Smooth muscle cell (in vitro differentiated cells): ENCODE measurements around the gene KL. TPM values are rescaled to one million over a fixed set of nuclear protein-coding genes. Genes with fewer than 3 reads are reported as not detected.

ENCODE experiments used
- DNase-seq: peaks from one replicate; lab custom pipeline; 2025; ENCODE audit not compliant: unreplicated experiment; lab: John Stamatoyannopoulos, UW
- H2AFZ ChIP-seq: fragments of 200-600 bp; sonication (generic); 2 replicates; pipeline ENCODE4 v1.6.0; 2016; ENCODE audit warnings: antibody characterized with exemption, low read depth, mild to moderate bottlenecking
- H3F3A ChIP-seq: fragments of 200-600 bp; sonication (generic); 2 replicates; pipeline ENCODE4 v1.6.0; 2017; ENCODE audit warnings: antibody characterized with exemption, low read depth
- H3K27ac ChIP-seq: fragments of 200-600 bp; sonication (generic); 2 replicates; pipeline ENCODE4 v1.5.1; 2016; ENCODE audit warnings: low read depth, mild to moderate bottlenecking
- H3K27me3 ChIP-seq: fragments of 200-600 bp; sonication (generic); 2 replicates; pipeline ENCODE4 v1.6.1; 2016; ENCODE audit warnings: low read depth, mild to moderate bottlenecking
- H3K36me3 ChIP-seq: fragments of 200-600 bp; sonication (generic); 2 replicates; pipeline ENCODE4 v1.5.1; 2016; ENCODE audit warnings: low read depth
- H3K4me1 ChIP-seq: fragments of 200-600 bp; sonication (generic); 2 replicates; pipeline ENCODE4 v1.5.1; 2016; ENCODE audit warnings: low read depth
- H3K4me2 ChIP-seq: fragments of 200-600 bp; sonication (generic); 2 replicates; pipeline ENCODE4 v1.6.0; 2016; ENCODE audit warnings: mild to moderate bottlenecking
- H3K4me3 ChIP-seq: fragments of 200-600 bp; sonication (generic); 2 replicates; pipeline ENCODE4 v1.5.1; 2016; ENCODE audit warnings: mild to moderate bottlenecking
- H3K79me2 ChIP-seq: fragments of 200-600 bp; sonication (generic); 2 replicates; pipeline ENCODE4 v1.6.0; 2016; ENCODE audit warnings: low read depth, mild to moderate bottlenecking
- H3K9ac ChIP-seq: fragments of 200-600 bp; sonication (generic); 2 replicates; pipeline ENCODE4 v1.6.0; 2016; ENCODE audit warnings: low read depth
- H3K9me3 ChIP-seq: fragments of 200-600 bp; sonication (generic); replicated peaks from 2 replicates; pipeline ENCODE4 v1.5.1; 2016; ENCODE audit warnings: low read depth
- H4K20me1 ChIP-seq: fragments of 200-600 bp; sonication (generic); 2 replicates; pipeline ENCODE4 v1.6.0; 2016; ENCODE audit warnings: low read depth
- CTCF ChIP-seq: fragments of 200-600 bp; sonication (generic); IDR thresholded peaks from 2 replicates; pipeline ENCODE4 v1.5.1; 2017; ENCODE audit warnings: borderline replicate concordance, mild to moderate bottlenecking, antibody characterized with exemption; ENCODE audit not compliant: insufficient read depth, poor library complexity, severe bottlenecking
- WGBS: methylation state at CpG from one replicate; pipeline ENCODE4 v1.1.7; 2016; ENCODE audit warnings: low lambda C conversion rate; 5-methylcytosine and 5-hydroxymethylcytosine counted together
- polyA plus RNA-seq: library from polyadenylated mRNA; unstranded; fragments of >200 nt; fragmentation: Nextera tagmentation; extraction: Ambion mirVana; gene quantifications from 2 replicates; pipeline ENCODE4 v1.2.1, GENCODE V29; 2016
- total RNA-seq: library from RNA; depleted of rRNA; stranded (reverse); fragments of >200 nt; gene quantifications from 2 replicates; pipeline ENCODE4 v1.2.3, GENCODE V29; 2014

KL gene
- total and polyA plus RNA-seq, 2 experiments from 2014 or later, result 0.49 TPM; not detected in 1

- Histone ChIP-seq H2AFZ (no peak overlapping the region), H3K36me3 (no peaks in the 10 kb centered on the region), H3K4me2 (no peak overlapping the region), H3K4me1 (no peaks in the 10 kb centered on the region), H4K20me1 (no peaks in the 10 kb centered on the region), H3K27ac (no peak overlapping the region), H3K27me3 (no peaks in the 10 kb centered on the region), H3K9ac (no peak overlapping the region), H3F3A (no peaks in the 10 kb centered on the region), H3K9me3 (no peaks in the 10 kb centered on the region), H3K4me3 (no peak overlapping the region), H3K79me2 (no peaks in the 10 kb centered on the region)
- TF ChIP-seq CTCF, result no peak
- DNase-seq, result no peak
- 55% methylated on average over 2 of the region's 2 CpGs for WGBS
Observed at GRCh38 chr13:33070713-33071112, 54.5 kb downstream of the KL start.

GRCh38 chr13:33072282-33072681 lies 56.1 kb downstream of the KL start:
- Histone ChIP-seq H3K9ac (no peak overlapping the region), H3K4me1 (no peaks in the 10 kb centered on the region), H3K27ac (no peak overlapping the region), H3K27me3 (no peaks in the 10 kb centered on the region), H4K20me1 (no peaks in the 10 kb centered on the region), H3F3A (no peaks in the 10 kb centered on the region), H3K4me2 (no peak overlapping the region), H3K9me3 (no peaks in the 10 kb centered on the region), H2AFZ (no peak overlapping the region), H3K79me2 (no peaks in the 10 kb centered on the region), H3K4me3 (no peak overlapping the region), H3K36me3 (no peaks in the 10 kb centered on the region)
- no peak for DNase-seq
- TF ChIP-seq CTCF, result no peak
- WGBS, result 88% methylated on average over 2 of the region's 2 CpGs

GRCh38 chr13:33072759-33073158 lies 56.5 kb downstream of the KL start:
- no peaks in the 10 kb centered on the region for H4K20me1 ChIP-seq
- H3K4me1 ChIP-seq, result no peaks in the 10 kb centered on the region
- WGBS, result 90% methylated on average over 1 of the region's 1 CpG
- TF ChIP-seq CTCF, result no peak
- DNase-seq, result no peak
- H3K4me3 ChIP-seq, result no peak overlapping the region
- H3K79me2 ChIP-seq, result no peaks in the 10 kb centered on the region
- H3K9me3 ChIP-seq, result no peaks in the 10 kb centered on the region
- H3K9ac ChIP-seq, result no peak overlapping the region
- H3K36me3 ChIP-seq, result no peaks in the 10 kb centered on the region
- no peaks in the 10 kb centered on the region for H3K27me3 ChIP-seq
- no peak overlapping the region for H2AFZ ChIP-seq
- H3K27ac ChIP-seq, result no peak overlapping the region
- H3F3A ChIP-seq, result no peaks in the 10 kb centered on the region
- H3K4me2 ChIP-seq, result no peak overlapping the region

- Histone ChIP-seq H3F3A (no peaks in the 10 kb centered on the region), H3K4me1 (no peaks in the 10 kb centered on the region), H3K27ac (no peak overlapping the region), H3K4me2 (no peak overlapping the region), H3K9ac (no peak overlapping the region), H3K9me3 (no peaks in the 10 kb centered on the region), H3K36me3 (no peaks in the 10 kb centered on the region), H3K4me3 (no peak overlapping the region), H2AFZ (no peak overlapping the region), H3K27me3 (no peaks in the 10 kb centered on the region), H3K79me2 (no peaks in the 10 kb centered on the region), H4K20me1 (no peaks in the 10 kb centered on the region)
- DNase-seq, result no peak
- no peak for TF ChIP-seq CTCF
- 85% methylated on average over 3 of the region's 3 CpGs for WGBS
Observed at GRCh38 chr13:33073338-33073737, 57.1 kb downstream of the KL start.
